K562 (cell line): ENCODE results near the gene CDC45. TPM values are rescaled to one million over a fixed set of nuclear protein-coding genes. Genes with fewer than 3 reads are reported as not detected.

Source experiments
- ARHGAP35 ChIP-seq: fragments of 450-650 bp; IDR thresholded peaks from 2 replicates; pipeline ENCODE4 v1.6.1; 2018; ENCODE audit not compliant: partially characterized antibody
- ARID2 ChIP-seq: fragments of 450-650 bp; IDR thresholded peaks from 2 replicates; pipeline ENCODE4 v1.6.1; 2017; ENCODE audit warnings: antibody characterized with exemption, mild to moderate bottlenecking
- CREBBP ChIP-seq: IDR thresholded peaks from one replicate; pipeline ENCODE4 v1.6.1; 2012; ENCODE audit warnings: low read depth, mild to moderate bottlenecking, control low read depth, inconsistent platforms, low read length
- EHMT2 ChIP-seq: fragments of 450-650 bp; IDR thresholded peaks from 2 replicates; pipeline ENCODE4 v1.6.1; 2018; ENCODE audit warnings: antibody characterized with exemption
- ETS2 ChIP-seq: IDR thresholded peaks from 2 replicates; pipeline ENCODE4 v1.6.1; 2016; ENCODE audit warnings: borderline replicate concordance, missing genetic modification characterization, mild to moderate bottlenecking, moderate library complexity, missing compliant biosample characterization; ENCODE audit not compliant: poor library complexity, severe bottlenecking
- HBP1 ChIP-seq: fragments of 450-650 bp; formaldehyde crosslinking; IDR thresholded peaks from 2 replicates; pipeline ENCODE4 v1.4.0; 2022; ENCODE audit warnings: missing genetic modification characterization
- LARP7 ChIP-seq: fragments of 450-650 bp; IDR thresholded peaks from 2 replicates; pipeline ENCODE4 v1.6.1; 2016
- RBFOX2 ChIP-seq: fragments of 200-400 bp; formaldehyde crosslinking; IDR thresholded peaks from 2 replicates; pipeline ENCODE4 v1.6.1; 2017; ENCODE audit warnings: low read depth, mild to moderate bottlenecking, low read length, moderate library complexity
- SIN3A ChIP-seq, 2 experiments: fragments of 150-350 bp in 1 of 2; IDR thresholded peaks; 2 replicates each; pipeline ENCODE4 v1.6.1; 2011 to 2016; ENCODE audit warnings: borderline replicate concordance in 2 of 2, low read depth in 2 of 2, low read length in 2 of 2, mild to moderate bottlenecking in 2 of 2, moderate library complexity in 2 of 2; ENCODE audit not compliant: control insufficient read depth in 1 of 2
- TFAM ChIP-seq: fragments of 250-450 bp; sonication (Bioruptor Pico); conservative IDR thresholded peaks from 2 replicates; pipeline ENCODE4 v1.5.0; 2021; ENCODE audit warnings: mild to moderate bottlenecking, moderate library complexity
- THAP12 ChIP-seq: fragments of 250-450 bp; sonication (Bioruptor Pico); IDR thresholded peaks from 2 replicates; pipeline ENCODE4 v1.9.0; 2021; ENCODE audit warnings: mild to moderate bottlenecking, inconsistent platforms
- THRB ChIP-seq: fragments of 450-650 bp; formaldehyde crosslinking; conservative IDR thresholded peaks from 2 replicates; pipeline ENCODE4 v1.4.0; 2022; ENCODE audit warnings: mild to moderate bottlenecking, missing genetic modification characterization
- YY1 ChIP-seq, 3 experiments: IDR thresholded peaks; 2 replicates each; pipeline ENCODE4 v1.6.1; 2011; ENCODE audit warnings: low read length in 2 of 3, mild to moderate bottlenecking in 2 of 3, moderate library complexity in 2 of 3, borderline replicate concordance in 1 of 3, control low read depth in 1 of 3, low read depth in 1 of 3; ENCODE audit not compliant: insufficient read depth in 3 of 3, insufficient replicate concordance in 2 of 3, control insufficient read depth in 1 of 3, insufficient read length in 1 of 3; ENCODE audit errors: extremely low read depth in 1 of 3
- ZBTB26 ChIP-seq: fragments of 450-650 bp; formaldehyde crosslinking; IDR thresholded peaks from 2 replicates; pipeline ENCODE4 v1.4.0; 2022; ENCODE audit warnings: missing genetic modification characterization
- polyA plus RNA-seq, 8 experiments: library from polyadenylated mRNA; depleted of rRNA in 4 of 8; stranded (reverse) in 5 of 8; unstranded in 3 of 8; fragments of >200 nt; fragmentation: Nextera tagmentation in 2 of 8; fragmentation: Illumina TruSeq in 1 of 8; extraction: Ambion mirVana in 2 of 8; extraction: Trizol in 1 of 8; gene quantifications; 2 replicates each; pipeline versions ENCODE4 v1.2.1 to v1.2.3, GENCODE V29; 2011 to 2014; ENCODE audit warnings: inconsistent platforms in 1 of 8, missing spikeins in 1 of 8
- total RNA-seq, 7 experiments: library from RNA; depleted of rRNA in 6 of 7; stranded (reverse); fragments of >200 nt in 6 of 7; fragmentation: Illumina TruSeq in 2 of 7; extraction: Trizol in 2 of 7; gene quantifications; 2 replicates each; pipeline versions ENCODE4 v1.2.1 to v1.2.3, GENCODE V29; 2011 to 2021; ENCODE audit warnings: low replicate concordance in 1 of 7

CDC45 gene
- total and polyA plus RNA-seq, 9 of the 15 experiments (the other 6 are each of a cell fraction or from before 2014, with no cell fraction given) = 251 to 580 (median 410) TPM

GRCh38 chr22:19569976-19570375 is 90.3 kb downstream of the CDC45 start (continued):
- TF ChIP-seq THAP12 (no peak), TFAM (no peak), ARHGAP35 (peak; percentile 48), ZBTB26 (peak; percentile 74; the same call in 1 of the 2 replicates), LARP7 (peak; percentile 28; the same call in 1 of the 2 replicates), CREBBP (peak; percentile 91), ARID2 (0 out of 2 replicates have a peak, but pooled peaks have one; percentile 11), THRB (CRISPR knock-in tag) (peak; percentile 88), HBP1 (CRISPR knock-in tag) (peak; percentile 79; the same call in 1 of the 2 replicates), YY1 (IDR thresholded peaks at IDR 0.05; ENCODE audit: borderline replicate concordance in 1 of 3, control insufficient read depth in 1 of 3, extremely low read depth in 1 of 3, insufficient read depth in 3 of 3, insufficient read length in 1 of 3, insufficient replicate concordance in 2 of 3, low read depth in 1 of 3, low read length in 2 of 3) (no peak), RBFOX2 (no peak), EHMT2 (0 out of 2 replicates have a peak, but pooled peaks have one; percentile 50), ETS2 (tag) (no peak), SIN3A (IDR thresholded peaks at IDR 0.05; ENCODE audit: borderline replicate concordance in 2 of 2, control insufficient read depth in 1 of 2, low read depth in 2 of 2, low read length in 2 of 2) (no peak)
